ENCODE measurements around the gene BHLHE40. TPM values are rescaled to one million over a fixed set of nuclear protein-coding genes. Genes with fewer than 3 reads are reported as not detected.

The BHLHE40 gene
- total RNA-seq, 3 donors from 2014 or later = 13.8 to 177 (median 135) TPM

DNA sequence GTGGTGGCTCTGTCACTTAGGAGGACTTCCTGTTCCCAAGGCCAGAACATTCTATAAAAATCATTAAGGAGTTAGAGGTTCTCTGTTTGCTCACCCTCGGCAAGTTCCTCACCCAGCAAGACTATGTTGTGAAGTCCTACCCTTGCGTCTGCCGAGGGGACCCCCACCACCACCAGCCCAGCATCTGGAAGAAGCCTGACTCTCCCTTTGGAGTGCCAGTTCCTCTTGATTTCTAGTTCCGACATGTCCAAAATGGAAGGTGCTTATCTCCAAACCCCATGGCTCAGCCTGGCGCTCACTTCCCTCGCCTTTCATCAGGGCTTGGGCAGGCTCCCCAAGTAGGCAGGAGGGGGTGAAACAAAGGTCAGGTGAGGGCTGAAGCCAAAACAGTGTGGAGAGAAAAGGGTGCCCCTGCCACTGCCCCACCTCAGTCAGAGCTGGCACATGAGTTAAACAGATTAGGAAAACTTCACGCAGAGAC lies 41.0 kb downstream of the BHLHE40 start:
- no peak overlapping the region for H3K27ac ChIP-seq
- H3K4me3 ChIP-seq = no peak overlapping the region
- intact Hi-C loops (cut with DNase I; ENCODE audit: low total_unique reads) = no loop called here
- TF ChIP-seq CTCF (IDR thresholded peaks at IDR 0.05) (no peak), POLR2A (IDR thresholded peaks at IDR 0.05) (no peak), POLR2AphosphoS5 (IDR thresholded peaks at IDR 0.05) (no peak)
- H3K9me3 ChIP-seq = no peaks in the 10 kb centered on the region
- H3K27me3 ChIP-seq = no peaks in the 10 kb centered on the region
- DNase-seq (ENCODE audit: low spot score in 2 of 2) = no peak
- H3K4me1 ChIP-seq = no peaks in the 10 kb centered on the region
- no peaks in the 10 kb centered on the region for H3K36me3 ChIP-seq

- no peaks in the 10 kb centered on the region for H3K9me3 ChIP-seq
- H3K36me3 ChIP-seq = no peaks in the 10 kb centered on the region
- H3K4me1 ChIP-seq = no peaks in the 10 kb centered on the region
- H3K4me3 ChIP-seq = no peak overlapping the region
- H3K27ac ChIP-seq = peak overlapping the region in 1 of 2 donors; percentile 23
- no peaks in the 10 kb centered on the region for H3K27me3 ChIP-seq
- TF ChIP-seq CTCF (IDR thresholded peaks at IDR 0.05) = no peak
- TF ChIP-seq POLR2AphosphoS5 (IDR thresholded peaks at IDR 0.05) = no peak
- no peak for TF ChIP-seq POLR2A (IDR thresholded peaks at IDR 0.05)
- intact Hi-C loops (cut with DNase I; ENCODE audit: low total_unique reads) = no loop called here
- DNase-seq (ENCODE audit: low spot score in 2 of 2) = no peak
Observed at GRCh38 chr3:5021116-5022092, 42.2 kb downstream of the BHLHE40 start.

DNA sequence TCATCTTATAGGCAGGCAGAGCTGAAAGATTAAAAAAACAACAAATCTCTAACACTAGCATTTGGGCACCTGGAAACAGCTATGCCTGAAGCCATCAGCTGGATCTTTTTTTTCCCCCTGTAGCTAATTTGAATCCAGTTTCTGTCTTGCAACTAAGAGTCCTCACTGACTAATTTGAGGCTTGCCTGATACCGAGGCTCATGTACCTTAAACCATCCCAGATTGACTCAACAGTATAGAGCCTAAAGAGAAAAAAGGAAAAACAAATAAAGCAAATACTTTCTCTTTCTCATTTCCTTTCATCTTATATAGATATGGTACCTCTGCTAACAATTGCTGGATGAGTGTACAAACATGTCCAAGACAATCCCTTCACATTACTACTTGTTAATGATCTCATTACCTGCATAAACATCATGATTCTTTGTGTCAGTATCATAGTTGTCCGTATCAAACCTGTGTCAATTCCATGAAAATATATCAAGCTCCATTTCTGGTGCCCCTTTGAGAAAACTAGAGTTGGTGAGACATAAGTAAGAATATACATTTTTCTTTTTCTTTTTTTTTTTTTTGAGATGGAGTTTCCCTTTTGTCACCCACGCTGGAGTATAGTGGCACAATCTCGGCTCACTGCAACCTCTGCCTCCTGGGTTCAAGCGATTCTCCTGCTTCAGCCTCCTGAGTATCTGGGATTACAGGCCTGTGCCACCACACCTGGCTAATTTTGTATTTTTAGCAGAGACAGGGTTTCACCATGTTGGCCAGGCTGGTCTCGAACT lies 43.1 kb downstream of the BHLHE40 start:
- intact Hi-C loops (cut with DNase I; ENCODE audit: low total_unique reads) = no loop called here
- H3K27ac ChIP-seq = peak overlapping the region; percentile 68 to 69

DNA sequence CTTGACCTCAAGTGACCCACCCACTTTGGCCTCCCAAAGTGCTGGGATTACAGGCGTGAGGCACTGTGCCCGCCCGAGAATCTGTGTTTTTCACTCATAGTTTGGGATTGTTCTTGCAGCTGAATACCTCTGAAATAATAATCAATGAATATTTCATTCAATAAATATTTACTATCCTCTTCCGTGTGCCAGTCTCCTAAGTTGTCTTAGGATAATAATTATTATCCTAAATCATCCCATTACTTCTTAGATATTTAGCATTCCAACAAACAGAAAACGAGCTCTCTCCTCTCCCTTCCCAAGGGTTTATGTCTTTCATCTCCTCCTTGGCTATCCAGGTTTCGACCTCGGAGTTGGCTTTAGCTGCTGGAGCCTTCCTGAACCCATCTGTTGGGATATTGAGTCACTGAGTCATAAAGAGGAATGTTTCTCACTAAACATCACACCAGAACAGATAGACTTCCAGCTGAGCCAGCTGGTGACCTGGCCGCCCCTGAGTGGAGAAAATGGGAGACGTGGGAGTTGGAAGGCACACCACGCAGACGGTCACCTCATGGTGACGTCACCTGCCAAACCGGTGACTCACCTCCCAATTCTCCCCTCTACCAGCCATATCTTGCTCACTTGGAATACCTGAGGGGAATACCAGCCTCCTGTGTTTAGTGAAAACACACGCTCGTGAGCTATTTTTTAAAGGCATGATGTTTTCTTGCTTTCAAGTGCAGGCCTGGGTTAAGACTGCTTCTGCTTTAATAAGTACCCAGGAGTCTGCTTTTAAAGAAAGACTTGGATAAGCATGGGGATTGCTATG lies 43.9 kb downstream of the BHLHE40 start:
- DNase-seq (ENCODE audit: low spot score in 2 of 2) = peak in 1 of 2 donors; percentile 81
- H3K9me3 ChIP-seq = no peaks in the 10 kb centered on the region
- no peaks in the 10 kb centered on the region for H3K27me3 ChIP-seq
- no peak overlapping the region for H3K4me3 ChIP-seq
- no peaks in the 10 kb centered on the region for H3K36me3 ChIP-seq
- intact Hi-C loops (cut with DNase I; ENCODE audit: low total_unique reads) = no loop called here
- no peaks in the 10 kb centered on the region for H3K4me1 ChIP-seq
- TF ChIP-seq POLR2AphosphoS5 (IDR thresholded peaks at IDR 0.05) = peak; percentile 23 to 40 (median 23)
- TF ChIP-seq POLR2A (IDR thresholded peaks at IDR 0.05) = no peak
- H3K27ac ChIP-seq = peak overlapping the region; percentile 68 to 69

More for the DNA sequence above, 43.1 kb downstream of the BHLHE40 start:
- H3K9me3 ChIP-seq = no peaks in the 10 kb centered on the region
- DNase-seq (ENCODE audit: low spot score in 2 of 2) = no peak
- no peak overlapping the region for H3K4me3 ChIP-seq
- no peaks in the 10 kb centered on the region for H3K27me3 ChIP-seq
- TF ChIP-seq POLR2A (IDR thresholded peaks at IDR 0.05) (no peak), CTCF (IDR thresholded peaks at IDR 0.05) (no peak), POLR2AphosphoS5 (IDR thresholded peaks at IDR 0.05) (no peak)
- H3K4me1 ChIP-seq = no peaks in the 10 kb centered on the region
- no peaks in the 10 kb centered on the region for H3K36me3 ChIP-seq

DNA sequence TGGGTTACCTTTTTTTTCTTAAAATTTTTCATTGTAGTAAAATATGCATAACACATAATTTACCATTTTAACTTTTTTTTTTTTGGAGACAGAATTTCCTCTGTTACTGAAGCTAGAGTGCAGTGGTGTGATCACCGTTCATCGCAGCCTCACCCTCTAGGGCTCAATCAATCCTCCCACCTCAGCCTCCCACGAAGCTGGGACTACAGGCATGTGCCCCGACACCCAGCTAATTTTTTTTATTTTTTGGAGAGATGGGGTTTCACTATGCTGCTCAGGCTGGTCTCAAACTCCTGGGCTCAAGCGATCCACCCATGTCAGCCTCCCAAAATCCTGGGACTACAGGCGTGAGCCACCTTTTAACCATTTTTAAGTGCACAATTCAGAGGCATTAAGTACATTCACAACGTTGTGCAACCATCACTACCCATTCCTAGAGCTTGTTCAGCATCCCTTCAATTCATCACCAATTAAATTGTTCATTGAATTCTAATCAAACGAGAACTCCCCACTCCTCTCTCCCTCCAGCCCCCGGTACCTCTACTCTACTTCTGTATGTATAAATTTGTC lies 44.6 kb downstream of the BHLHE40 start:
- H3K4me1 ChIP-seq = no peaks in the 10 kb centered on the region
- intact Hi-C loops (cut with DNase I; ENCODE audit: low total_unique reads) = no loop called here
- H3K36me3 ChIP-seq = no peaks in the 10 kb centered on the region
- H3K4me3 ChIP-seq = no peak overlapping the region
- H3K9me3 ChIP-seq = no peaks in the 10 kb centered on the region
- no peaks in the 10 kb centered on the region for H3K27me3 ChIP-seq
- DNase-seq (ENCODE audit: low spot score in 2 of 2) = no peak
- peak overlapping the region; percentile 50 to 68 for H3K27ac ChIP-seq
- no peak for TF ChIP-seq POLR2AphosphoS5 (IDR thresholded peaks at IDR 0.05)
- TF ChIP-seq CTCF (IDR thresholded peaks at IDR 0.05) = no peak
- TF ChIP-seq POLR2A (IDR thresholded peaks at IDR 0.05) = no peak
